Neural cell (in vitro differentiated cells): Measurements from ENCODE around the gene GOLGA8B. TPM values are rescaled to one million over a fixed set of nuclear protein-coding genes. Genes with fewer than 3 reads are reported as not detected.
"Not testable (repeated sequence)": the region's sequence is repeated elsewhere in the genome, so short reads cannot be mapped to it uniquely, and the experiment has no call there.

Experiments
- H2AFZ ChIP-seq: fragments of 200-600, 300-800 bp; sonication (generic), shearing (Covaris generic); 2 replicates; pipeline ENCODE4 v1.6.0; 2014; ENCODE audit warnings: low read depth, mild to moderate bottlenecking, antibody characterized with exemption, low read length, moderate library complexity
- H3F3A ChIP-seq: fragments of 200-600 bp; shearing (Covaris generic); 2 replicates; pipeline ENCODE4 v1.6.1; 2016; ENCODE audit warnings: mild to moderate bottlenecking, moderate library complexity, mixed read lengths, antibody characterized with exemption, low read length; ENCODE audit not compliant: insufficient read depth, poor library complexity, severe bottlenecking
- H3K27ac ChIP-seq: fragments of 200-600, 300-800 bp; sonication (generic), shearing (Covaris generic); 2 replicates; pipeline ENCODE4 v1.5.1; 2014; ENCODE audit warnings: mild to moderate bottlenecking, low read length, moderate library complexity
- H3K27me3 ChIP-seq: fragments of 300-800, 200-600 bp; sonication (generic), shearing (Covaris generic); 2 replicates; pipeline ENCODE4 v1.6.0; 2014; ENCODE audit warnings: mild to moderate bottlenecking, low read depth, low read length, moderate library complexity; ENCODE audit not compliant: insufficient read depth
- H3K36me3 ChIP-seq: fragments of 300-800, 200-600 bp; sonication (generic), shearing (Covaris generic); 2 replicates; pipeline ENCODE4 v1.5.1; 2014; ENCODE audit warnings: mild to moderate bottlenecking, antibody characterized with exemption, low read length, moderate library complexity; ENCODE audit not compliant: insufficient read depth
- H3K4me2 ChIP-seq: fragments of 300-800, 200-600 bp; sonication (generic), shearing (Covaris generic); 2 replicates; pipeline ENCODE4 v1.6.0; 2014; ENCODE audit warnings: mild to moderate bottlenecking, low read length
- H3K4me3 ChIP-seq: fragments of 300-800, 200-600 bp; sonication (generic), shearing (Covaris generic); 2 replicates; pipeline ENCODE4 v1.5.1; 2014; ENCODE audit warnings: mild to moderate bottlenecking, low read length, moderate library complexity
- H3K79me2 ChIP-seq: fragments of 200-600 bp; shearing (Covaris generic); replicated peaks from 2 replicates; pipeline ENCODE4 v1.6.0; 2014; ENCODE audit warnings: mild to moderate bottlenecking, low read length, moderate library complexity; ENCODE audit not compliant: insufficient read depth
- H3K9ac ChIP-seq: fragments of 300-800, 200-600 bp; sonication (generic), shearing (Covaris generic); 2 replicates; pipeline ENCODE4 v1.6.1; 2016; ENCODE audit warnings: mild to moderate bottlenecking, low read length, mixed read lengths
- H3K9me2 ChIP-seq: fragments of 200-600 bp; shearing (Covaris generic); 2 replicates; pipeline ENCODE4 v1.6.1; 2016; ENCODE audit warnings: mild to moderate bottlenecking, low read length, mixed read lengths; ENCODE audit not compliant: insufficient read depth
- H3K9me3 ChIP-seq: fragments of 200-600, 300-800 bp; sonication (generic), shearing (Covaris generic); 2 replicates; pipeline ENCODE4 v1.6.1; 2016; ENCODE audit warnings: mild to moderate bottlenecking, mixed run types, low read length, moderate library complexity, mixed read lengths
- H4K20me1 ChIP-seq: fragments of 200-600 bp; shearing (Covaris generic); 2 replicates; pipeline ENCODE4 v1.6.1; 2016; ENCODE audit warnings: mild to moderate bottlenecking, mixed run types; ENCODE audit not compliant: insufficient read depth
- polyA plus RNA-seq: library from polyadenylated mRNA; depleted of rRNA; stranded (reverse); fragments of >200 nt; gene quantifications from 2 replicates; pipeline ENCODE4 v1.2.3, GENCODE V29; 2014

Gene GOLGA8B
- polyA plus RNA-seq, 1 donor from 2014 or later, result 462 TPM

GRCh38 chr15:34569670-34570396, 13.6 kb downstream of the GOLGA8B start:
- not testable (repeated sequence) for H3F3A ChIP-seq, H3K9ac ChIP-seq, H3K27ac ChIP-seq, H3K4me3 ChIP-seq, H3K79me2 ChIP-seq, H3K36me3 ChIP-seq, H3K4me2 ChIP-seq, H4K20me1 ChIP-seq, H3K9me3 ChIP-seq, H3K9me2 ChIP-seq, H3K27me3 ChIP-seq, H2AFZ ChIP-seq

- not testable (repeated sequence) for H3K27me3 ChIP-seq, H2AFZ ChIP-seq, H3F3A ChIP-seq, H3K79me2 ChIP-seq, H3K9ac ChIP-seq, H3K27ac ChIP-seq, H3K4me2 ChIP-seq, H3K4me3 ChIP-seq, H4K20me1 ChIP-seq, H3K9me2 ChIP-seq, H3K36me3 ChIP-seq, H3K9me3 ChIP-seq
Measured at GRCh38 chr15:34567174-34567573, 16.3 kb downstream of the GOLGA8B start.

DNA sequence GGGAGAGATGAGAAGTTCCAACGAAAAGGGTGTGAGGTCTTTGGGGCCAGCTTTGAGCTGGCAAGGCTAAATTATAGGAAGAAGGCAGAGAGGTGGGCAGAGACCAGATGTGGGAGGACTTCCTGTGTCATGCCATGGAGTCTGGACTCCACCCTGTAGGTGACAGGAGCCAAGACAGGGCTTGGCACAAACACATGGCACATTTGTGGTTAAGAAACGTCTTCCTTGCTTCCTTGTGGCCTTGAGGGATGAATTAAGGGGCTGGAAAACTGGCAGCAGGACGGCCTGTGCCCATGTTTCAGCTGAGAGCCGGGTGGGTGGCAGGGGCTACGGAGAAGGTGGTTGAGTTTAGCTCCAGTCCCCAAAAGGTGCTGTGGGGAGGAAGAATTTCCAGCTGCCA, 18.7 kb downstream of the GOLGA8B start:
- H3K4me3 ChIP-seq, H2AFZ ChIP-seq, H3K36me3 ChIP-seq, H3F3A ChIP-seq, H4K20me1 ChIP-seq, H3K9me3 ChIP-seq, H3K79me2 ChIP-seq, H3K4me2 ChIP-seq, H3K27me3 ChIP-seq, H3K9me2 ChIP-seq, H3K27ac ChIP-seq, H3K9ac ChIP-seq: not testable (repeated sequence)

GRCh38 chr15:34560814-34561213, 22.6 kb downstream of the GOLGA8B start:
- not testable (repeated sequence) for H3K9ac ChIP-seq, H3K9me2 ChIP-seq, H3K4me2 ChIP-seq, H3K4me3 ChIP-seq, H3K79me2 ChIP-seq, H2AFZ ChIP-seq, H3K9me3 ChIP-seq, H3F3A ChIP-seq, H3K27me3 ChIP-seq, H3K27ac ChIP-seq, H3K36me3 ChIP-seq, H4K20me1 ChIP-seq

GRCh38 chr15:34559764-34560163, 23.7 kb downstream of the GOLGA8B start:
- not testable (repeated sequence) for H3K9me3 ChIP-seq, H3K4me3 ChIP-seq, H3K79me2 ChIP-seq, H3K9me2 ChIP-seq, H3F3A ChIP-seq, H2AFZ ChIP-seq, H3K4me2 ChIP-seq, H3K27ac ChIP-seq, H3K9ac ChIP-seq, H3K27me3 ChIP-seq, H4K20me1 ChIP-seq, H3K36me3 ChIP-seq

DNA sequence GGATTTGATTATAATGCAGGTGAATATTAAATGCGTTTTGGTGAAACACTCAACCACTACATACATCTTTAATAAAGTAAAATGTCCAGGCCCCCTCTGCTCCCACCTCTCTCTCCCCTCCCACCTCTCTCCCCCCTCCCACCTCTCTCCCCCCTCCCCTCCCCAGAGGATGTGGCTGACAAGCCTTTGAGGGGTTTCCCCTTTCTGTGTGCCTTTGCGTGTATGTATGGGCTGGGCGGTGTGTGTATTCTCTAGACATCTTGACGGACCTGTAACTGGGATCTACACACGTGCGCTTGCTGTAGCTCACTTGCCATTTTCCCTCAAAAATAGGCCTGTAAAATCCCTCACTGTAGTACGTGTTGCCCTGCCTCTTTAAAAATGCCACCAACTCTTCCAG, 28.3 kb downstream of the GOLGA8B start:
- H2AFZ ChIP-seq, H3K27me3 ChIP-seq, H3K79me2 ChIP-seq, H3K36me3 ChIP-seq, H3K4me2 ChIP-seq, H3K4me3 ChIP-seq, H3F3A ChIP-seq, H3K27ac ChIP-seq, H3K9ac ChIP-seq, H3K9me2 ChIP-seq, H4K20me1 ChIP-seq, H3K9me3 ChIP-seq: not testable (repeated sequence)

DNA sequence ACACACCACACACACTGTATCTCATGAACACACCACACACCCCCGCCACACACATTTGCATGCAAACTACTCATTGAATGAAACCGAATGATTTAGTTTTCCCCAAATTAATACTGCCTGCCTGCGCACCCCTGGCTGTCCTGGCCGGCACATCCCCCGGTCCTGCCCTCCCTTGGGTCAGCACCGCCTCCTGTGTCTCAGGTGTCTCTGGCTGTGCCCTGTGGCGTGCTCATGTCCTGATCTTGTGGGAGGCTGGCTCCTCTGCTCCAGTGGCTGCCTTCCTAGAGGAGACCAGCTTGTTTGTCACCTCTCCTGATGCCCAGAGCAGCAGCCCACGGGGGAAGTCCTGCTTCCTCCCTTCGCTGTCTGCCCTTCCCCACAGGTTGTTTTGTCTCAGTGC, 28.7 kb downstream of the GOLGA8B start:
- H3K27me3 ChIP-seq, H3K9me2 ChIP-seq, H3K4me2 ChIP-seq, H3K4me3 ChIP-seq, H3K9me3 ChIP-seq, H3K27ac ChIP-seq, H3F3A ChIP-seq, H3K36me3 ChIP-seq, H4K20me1 ChIP-seq, H2AFZ ChIP-seq, H3K79me2 ChIP-seq, H3K9ac ChIP-seq: not testable (repeated sequence)

GRCh38 chr15:34554126-34554525, 29.3 kb downstream of the GOLGA8B start:
- not testable (repeated sequence) for H3K9me3 ChIP-seq, H3K27me3 ChIP-seq, H3K4me2 ChIP-seq, H3K27ac ChIP-seq, H2AFZ ChIP-seq, H3K9ac ChIP-seq, H3K79me2 ChIP-seq, H3F3A ChIP-seq, H4K20me1 ChIP-seq, H3K36me3 ChIP-seq, H3K9me2 ChIP-seq, H3K4me3 ChIP-seq
